K562 (cell line): ENCODE results near the gene E2F1. TPM values are rescaled to one million over a fixed set of nuclear protein-coding genes. Genes with fewer than 3 reads are reported as not detected.
A peak's percentile ranks its signal among the peaks of the same experiment; 100 is the strongest.

Experiments used
- BACH1 ChIP-seq: fragments of 200-800 bp; sonication (Bioruptor generic); IDR thresholded peaks from 2 replicates; pipeline ENCODE4 v1.6.1; 2016; ENCODE audit warnings: missing genetic modification characterization, missing compliant biosample characterization
- BRF2 ChIP-seq: IDR thresholded peaks from 3 replicates; pipeline ENCODE4 v1.6.1; 2011; ENCODE audit warnings: borderline replicate concordance, mild to moderate bottlenecking; ENCODE audit not compliant: insufficient read length, insufficient read depth
- E4F1 ChIP-seq: fragments of 250-450 bp; sonication (Bioruptor Pico); IDR thresholded peaks from 2 replicates; pipeline ENCODE4 v1.5.0; 2021; ENCODE audit warnings: mild to moderate bottlenecking, borderline replicate concordance
- FIP1L1 ChIP-seq: fragments of 200-400 bp; formaldehyde crosslinking; IDR thresholded peaks from 2 replicates; pipeline ENCODE4 v1.6.1; 2018; ENCODE audit warnings: mild to moderate bottlenecking, low read depth, low read length; ENCODE audit not compliant: poor library complexity, severe bottlenecking
- FOXP4 ChIP-seq: sonication (generic); formaldehyde crosslinking; IDR thresholded peaks from 2 replicates; pipeline ENCODE4 v1.8.0; 2022; ENCODE audit warnings: mild to moderate bottlenecking, missing genetic modification reagents, borderline replicate concordance
- HSF4 ChIP-seq: fragments of 250-450 bp; sonication (Bioruptor Pico); IDR thresholded peaks from 2 replicates; pipeline ENCODE4 v2.1.2; 2022; ENCODE audit warnings: mild to moderate bottlenecking, moderate library complexity, borderline replicate concordance
- JUND ChIP-seq, 2 experiments: IDR thresholded peaks; 2 replicates in 1 of 2; 3 replicates in 1 of 2; pipeline ENCODE4 v1.6.1; 2011; ENCODE audit warnings: borderline replicate concordance in 2 of 2, low read depth in 2 of 2, low read length in 2 of 2, improper control_type of control experiment in 1 of 2, missing biosample characterization in 1 of 2, missing genetic modification characterization in 1 of 2, missing genetic modification reagents in 1 of 2
- KLF13 ChIP-seq: fragments of 450-650 bp; IDR thresholded peaks from 2 replicates; pipeline ENCODE4 v1.6.1; 2016; ENCODE audit warnings: missing genetic modification characterization, low read depth, mild to moderate bottlenecking, missing compliant biosample characterization, moderate library complexity, borderline replicate concordance
- NR0B1 ChIP-seq: fragments of 450-650 bp; IDR thresholded peaks from one replicate; pipeline ENCODE4 v1.6.1; 2018; ENCODE audit warnings: mild to moderate bottlenecking, moderate library complexity; ENCODE audit not compliant: partially characterized antibody
- SMARCE1 ChIP-seq: fragments of 450-650 bp; IDR thresholded peaks from 2 replicates; pipeline ENCODE4 v1.7.1; 2016; ENCODE audit warnings: mild to moderate bottlenecking
- ZBED1 ChIP-seq: IDR thresholded peaks from 2 replicates; pipeline ENCODE4 v1.6.1; 2014
- ZNF197 ChIP-seq: fragments of 200-800 bp; sonication (Bioruptor generic); IDR thresholded peaks from 2 replicates; pipeline ENCODE4 v1.6.1; 2016; ENCODE audit warnings: low read depth, missing genetic modification characterization, missing compliant biosample characterization
- ZNF23 ChIP-seq: fragments of 250-450 bp; sonication (Bioruptor Pico); IDR thresholded peaks from 2 replicates; pipeline ENCODE4 v1.4.0; 2020; ENCODE audit warnings: mild to moderate bottlenecking
- ZNF263 ChIP-seq: sonication (generic); formaldehyde crosslinking; IDR thresholded peaks from 2 replicates; pipeline ENCODE4 v1.8.0; 2022; ENCODE audit warnings: mild to moderate bottlenecking, missing genetic modification reagents, borderline replicate concordance
- ZNF507 ChIP-seq: conservative IDR thresholded peaks from 2 replicates; pipeline ENCODE4 v1.6.1; 2017; ENCODE audit warnings: missing genetic modification characterization, missing compliant biosample characterization
- ZNF740 ChIP-seq, 3 experiments: fragments of 200-800 bp in 1 of 3; sonication (Bioruptor generic) in 1 of 3; sonication (generic) in 1 of 3; formaldehyde crosslinking in 1 of 3; IDR thresholded peaks; 2 replicates each; pipeline versions ENCODE4 v1.6.1 to v1.8.0; 2016 to 2022; ENCODE audit warnings: mild to moderate bottlenecking in 2 of 3, missing compliant biosample characterization in 2 of 3, missing genetic modification characterization in 2 of 3, missing genetic modification reagents in 1 of 3
- ZZZ3 ChIP-seq: fragments of 450-650 bp; IDR thresholded peaks from 2 replicates; pipeline ENCODE4 v1.6.1; 2016; ENCODE audit warnings: antibody characterized with exemption, mild to moderate bottlenecking, moderate library complexity
- polyA plus RNA-seq, 8 experiments: library from polyadenylated mRNA; depleted of rRNA in 4 of 8; stranded (reverse) in 5 of 8; unstranded in 3 of 8; fragments of >200 nt; fragmentation: Nextera tagmentation in 2 of 8; fragmentation: Illumina TruSeq in 1 of 8; extraction: Ambion mirVana in 2 of 8; extraction: Trizol in 1 of 8; gene quantifications; 2 replicates each; pipeline versions ENCODE4 v1.2.1 to v1.2.3, GENCODE V29; 2011 to 2014; ENCODE audit warnings: inconsistent platforms in 1 of 8, missing spikeins in 1 of 8
- total RNA-seq, 7 experiments: library from RNA; depleted of rRNA in 6 of 7; stranded (reverse); fragments of >200 nt in 6 of 7; fragmentation: Illumina TruSeq in 2 of 7; extraction: Trizol in 2 of 7; gene quantifications; 2 replicates each; pipeline versions ENCODE4 v1.2.1 to v1.2.3, GENCODE V29; 2011 to 2021; ENCODE audit warnings: low replicate concordance in 1 of 7

The E2F1 gene
- total and polyA plus RNA-seq, 9 of the 15 experiments (the other 6 are each of a cell fraction or from before 2014, with no cell fraction given), result 0.14 to 30.6 (median 13.1) TPM

GRCh38 chr20:33732166-33732970 lies 46.2 kb upstream of the E2F1 start (continued):
- TF ChIP-seq BACH1 (tag) (no peak), SMARCE1 (no peak), FIP1L1 (peak; percentile 91), ZNF507 (tag) (no peak), HSF4 (no peak), ZZZ3 (no peak), ZNF197 (CRISPR knock-in tag) (peak; percentile 82; the same call in 1 of the 2 replicates), KLF13 (tag) (0 out of 2 replicates have a peak, but pooled peaks have one; percentile 57), ZNF263 (0 out of 2 replicates have a peak, but pooled peaks have one; percentile 58), ZNF740 (CRISPR knock-in tag; IDR thresholded peaks at IDR 0.05) (peak; percentile 38; the same call in 1 of the 2 replicates), ZNF740 (tag; IDR thresholded peaks at IDR 0.05) (peak in 1 of 2 experiments; percentile 83; a peak in 2 of 4 replicates), FOXP4 (no peak), ZNF23 (CRISPR knock-in tag) (no peak), NR0B1 (no peak), E4F1 (CRISPR knock-in tag) (no peak), BRF2 (no peak), ZBED1 (peak; percentile 41; the same call in 1 of the 2 replicates), JUND (IDR thresholded peaks at IDR 0.05; ENCODE audit: borderline replicate concordance, low read depth, low read length) (peak; percentile 99), JUND (tag; IDR thresholded peaks at IDR 0.05; ENCODE audit: borderline replicate concordance, low read depth, low read length) (peak; percentile 39; the same call in 1 of the 3 replicates)
